ENCODE measurements around the gene BCR. TPM values are rescaled to one million over a fixed set of nuclear protein-coding genes. Genes with fewer than 3 reads are reported as not detected.
A peak's percentile ranks its signal among the peaks of the same experiment; 100 is the strongest.

BCR gene
- total RNA-seq, 2 experiments from 2014 or later = 62.3 to 63.3 TPM

DNA sequence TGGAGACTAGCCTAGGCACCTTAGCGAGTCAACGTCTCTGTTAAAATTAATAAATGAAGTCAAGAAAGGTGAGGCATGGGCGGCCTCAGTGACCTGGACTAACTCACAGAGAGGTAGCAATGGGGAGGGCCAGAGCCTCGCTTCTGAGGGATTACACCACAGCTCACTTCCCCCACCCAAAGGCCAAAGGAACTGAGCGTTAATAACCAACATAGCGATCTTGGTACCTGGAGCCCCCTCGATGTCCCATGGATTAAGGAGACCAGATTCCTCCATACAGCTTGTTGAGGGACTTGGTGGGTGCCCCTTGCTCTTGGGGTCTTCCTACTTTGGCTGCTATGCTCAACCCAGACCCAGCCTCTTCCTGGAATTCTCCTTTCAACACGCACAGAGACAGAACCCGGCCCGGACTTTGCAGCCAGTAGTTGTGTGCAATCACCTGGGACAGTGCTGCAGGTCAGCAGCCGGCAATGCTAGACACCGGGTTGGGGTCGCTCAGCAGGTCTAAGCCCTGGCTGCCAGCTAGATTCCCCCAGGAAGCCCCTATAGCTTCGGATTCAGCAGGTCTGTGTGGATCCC is 70.6 kb downstream of the BCR start:
- H3K27ac Mint-ChIP-seq = no peak overlapping the region

DNA sequence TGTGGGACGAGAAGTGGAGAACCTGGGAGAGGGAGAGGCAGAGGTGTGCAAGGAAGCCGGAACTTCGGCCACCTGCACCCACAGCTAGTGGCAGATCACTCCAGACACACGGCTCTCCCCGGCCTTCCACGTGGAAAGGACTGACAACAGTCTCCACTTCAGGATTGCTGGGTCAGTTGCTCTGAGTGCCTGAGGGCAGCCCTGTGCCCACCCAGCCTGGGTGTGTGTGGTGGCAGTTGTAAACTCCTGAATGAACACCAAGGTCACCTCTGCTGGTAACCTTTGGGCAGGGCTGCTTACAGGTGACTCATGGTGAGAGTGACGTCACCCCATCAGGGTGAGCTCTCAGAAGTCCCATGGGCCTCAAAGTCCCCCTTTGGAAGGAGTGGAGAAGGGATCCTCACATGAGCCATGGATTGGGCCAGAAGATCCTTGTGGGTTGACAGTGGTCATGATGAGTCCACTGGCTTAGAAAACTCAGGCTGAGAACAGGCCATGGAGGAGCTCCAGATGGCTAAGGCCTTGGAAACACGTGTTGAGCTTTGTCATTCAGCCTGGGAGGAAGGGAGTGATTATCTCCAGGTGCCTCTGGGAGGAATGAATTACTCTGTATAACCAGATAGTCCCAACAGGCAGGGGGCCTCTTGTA is 71.3 kb downstream of the BCR start:
- CTCF ChIA-PET = interaction anchor here (0.6 to 2.5 kb wide), 4 partner anchors 9 to 77 kb away, joined by 3 to 11 read pairs (median 5); partner anchors contain the start of gene BCR
- H3K9me3 Mint-ChIP-seq = no peaks in the 10 kb centered on the region

More for the DNA sequence above, 70.6 kb downstream of the BCR start:
- H3K4me3 Mint-ChIP-seq = no peak overlapping the region
- intact Hi-C loops (cut with micrococcal nuclease) = no loop called here
- DNase-seq = no peak
- H3K27me3 Mint-ChIP-seq (ENCODE audit: low read depth) = no peaks in the 10 kb centered on the region
- H3K9me3 Mint-ChIP-seq = no peaks in the 10 kb centered on the region
- peaks cover 6% of the 10 kb centered on the region for H3K36me3 Mint-ChIP-seq (ENCODE audit: low read depth)
- CTCF ChIA-PET = interaction anchor here (0.6 to 2.5 kb wide), 4 partner anchors 9 to 77 kb away, joined by 3 to 11 read pairs (median 5); partner anchors contain the start of gene BCR
- H3K4me1 Mint-ChIP-seq (ENCODE audit: low read depth) = peaks cover 64% of the 10 kb centered on the region

DNA sequence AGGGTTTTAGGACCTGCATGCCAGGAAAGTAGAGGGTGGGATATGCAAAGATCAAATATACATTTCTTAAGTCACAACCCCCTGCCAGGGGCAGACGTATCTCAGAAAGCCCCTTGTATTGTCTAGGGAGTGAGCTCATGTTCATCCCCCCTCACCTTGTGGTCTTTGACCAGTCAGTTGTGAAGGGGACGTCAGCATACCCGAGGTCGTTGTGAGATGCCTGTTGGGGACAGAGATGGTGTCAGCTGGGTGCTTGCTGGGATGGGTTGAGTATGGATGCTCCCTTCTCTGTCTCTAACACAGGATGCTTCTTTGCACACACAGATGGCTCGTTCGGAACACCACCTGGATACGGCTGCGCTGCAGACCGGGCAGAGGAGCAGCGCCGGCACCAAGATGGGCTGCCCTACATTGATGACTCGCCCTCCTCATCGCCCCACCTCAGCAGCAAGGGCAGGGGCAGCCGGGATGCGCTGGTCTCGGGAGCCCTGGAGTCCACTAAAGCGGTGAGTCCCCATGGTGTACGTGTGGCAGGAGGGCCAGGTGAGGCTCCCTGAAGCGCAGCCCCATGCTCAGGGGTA is 73.3 kb downstream of the BCR start:
- no peak overlapping the region for H3K27ac Mint-ChIP-seq
- no peak for DNase-seq
- CTCF ChIA-PET = interaction anchor here (2.3 kb wide), 1 partner anchor 11 kb away, joined by 7 read pairs; no protein-coding TSS in a partner anchor
- H3K4me1 Mint-ChIP-seq (ENCODE audit: low read depth) = peaks cover 43% of the 10 kb centered on the region
- H3K9me3 Mint-ChIP-seq = no peaks in the 10 kb centered on the region
- intact Hi-C loops (cut with micrococcal nuclease) = no loop called here
- no peak overlapping the region for H3K4me3 Mint-ChIP-seq
- H3K36me3 Mint-ChIP-seq (ENCODE audit: low read depth) = peaks cover 6% of the 10 kb centered on the region
- no peaks in the 10 kb centered on the region for H3K27me3 Mint-ChIP-seq (ENCODE audit: low read depth)

More for the DNA sequence above, 71.3 kb downstream of the BCR start:
- Mint-ChIP-seq H3K27me3 (ENCODE audit: low read depth) (no peaks in the 10 kb centered on the region), H3K4me1 (ENCODE audit: low read depth) (peaks cover 58% of the 10 kb centered on the region), H3K36me3 (ENCODE audit: low read depth) (peaks cover 6% of the 10 kb centered on the region), H3K4me3 (no peak overlapping the region), H3K27ac (peak overlapping the region; percentile 24)
- intact Hi-C loops (cut with micrococcal nuclease) = no loop called here
- peak; percentile 43 for DNase-seq

DNA sequence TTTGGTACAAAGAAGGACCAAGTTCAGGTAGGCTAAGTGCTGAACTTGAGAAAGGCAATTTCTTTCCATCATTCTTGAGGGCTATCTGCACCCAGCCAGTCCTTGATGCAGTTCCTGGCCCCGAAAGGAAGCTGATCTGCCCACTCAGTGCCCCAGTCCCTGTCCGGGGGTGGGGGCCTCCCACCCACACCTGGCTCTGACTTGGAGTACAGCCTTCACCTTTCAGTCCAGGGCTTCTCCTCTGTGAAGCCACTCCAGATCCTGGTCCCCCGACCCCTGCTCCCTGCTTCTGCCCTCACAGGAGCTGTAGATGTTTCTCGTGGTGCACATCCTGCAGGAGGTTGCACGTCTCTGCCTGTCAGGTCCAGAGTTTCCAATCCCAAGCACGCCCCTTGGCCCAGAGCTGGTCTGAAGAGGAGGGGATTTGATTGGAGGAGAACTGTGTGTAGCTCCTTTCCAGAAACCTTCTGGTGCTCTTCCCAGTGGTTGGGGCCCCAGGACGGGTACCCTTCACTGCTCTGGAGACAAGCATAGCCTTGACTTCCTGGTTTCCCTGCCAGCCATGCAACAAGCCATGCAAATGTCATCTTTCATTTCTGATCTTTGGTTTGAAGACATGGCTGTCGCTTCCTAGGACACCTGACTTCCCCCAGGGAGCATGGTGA is 75.3 kb downstream of the BCR start:
- no peaks in the 10 kb centered on the region for H3K9me3 Mint-ChIP-seq
- DNase-seq = no peak
- H3K4me3 Mint-ChIP-seq = no peak overlapping the region
- no peak overlapping the region for H3K27ac Mint-ChIP-seq
- CTCF ChIA-PET = interaction anchor here (0.6 to 1.9 kb wide), 5 partner anchors 12 to 81 kb away, joined by 3 to 4 read pairs (median 3); no protein-coding TSS in a partner anchor
- H3K36me3 Mint-ChIP-seq (ENCODE audit: low read depth) = peaks cover 9% of the 10 kb centered on the region
- H3K4me1 Mint-ChIP-seq (ENCODE audit: low read depth) = peaks cover 25% of the 10 kb centered on the region
- intact Hi-C loops (cut with micrococcal nuclease) = no loop called here
- no peaks in the 10 kb centered on the region for H3K27me3 Mint-ChIP-seq (ENCODE audit: low read depth)

DNA sequence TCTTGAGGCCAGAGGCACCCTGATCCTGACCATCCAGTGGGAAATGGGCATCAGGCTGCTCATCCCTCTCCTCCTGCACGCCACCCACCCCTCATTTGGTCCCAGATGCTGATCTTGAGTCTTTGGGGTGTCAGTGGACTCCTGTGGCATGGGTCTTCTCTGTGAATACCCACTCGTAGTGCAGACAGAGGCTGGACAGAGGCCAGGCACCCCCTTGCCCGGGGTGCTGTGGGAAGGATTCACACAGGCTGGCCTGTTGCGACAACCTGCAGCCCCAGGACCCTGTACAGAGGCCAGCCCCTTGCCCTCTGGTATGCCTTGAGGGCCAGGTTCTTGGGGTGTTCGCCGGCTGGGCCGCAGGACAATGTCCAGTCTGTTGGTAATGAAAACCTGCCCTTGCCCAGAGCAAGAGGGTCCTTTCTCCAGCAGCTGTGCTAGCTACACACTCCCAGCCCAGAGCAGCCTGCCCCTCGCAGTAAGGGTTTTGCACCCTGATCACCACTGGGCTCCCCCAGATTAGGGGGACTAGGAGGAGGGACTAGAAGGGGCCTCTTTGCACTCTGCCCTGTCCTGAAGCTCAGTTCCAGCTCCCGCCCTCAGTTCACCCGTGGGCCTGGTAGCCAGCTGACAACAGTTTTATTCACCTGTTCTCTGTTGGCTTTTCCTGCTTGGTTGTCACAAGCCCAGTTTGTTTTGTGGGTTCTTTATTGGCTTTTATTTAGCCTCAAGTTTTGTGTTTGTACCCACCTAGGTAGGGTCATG is 76.0 kb downstream of the BCR start:
- intact Hi-C loops (cut with micrococcal nuclease) = no loop called here
- no peaks in the 10 kb centered on the region for H3K27me3 Mint-ChIP-seq (ENCODE audit: low read depth)
- CTCF ChIA-PET = interaction anchor here (0.6 to 1.9 kb wide), 2 partner anchors 12 to 26 kb away, joined by 3 to 4 read pairs; no protein-coding TSS in a partner anchor
- H3K36me3 Mint-ChIP-seq (ENCODE audit: low read depth) = peaks cover 9% of the 10 kb centered on the region
- H3K9me3 Mint-ChIP-seq = no peaks in the 10 kb centered on the region
- no peak overlapping the region for H3K27ac Mint-ChIP-seq
- H3K4me3 Mint-ChIP-seq = no peak overlapping the region
- H3K4me1 Mint-ChIP-seq (ENCODE audit: low read depth) = peaks cover 18% of the 10 kb centered on the region
- DNase-seq = no peak

DNA sequence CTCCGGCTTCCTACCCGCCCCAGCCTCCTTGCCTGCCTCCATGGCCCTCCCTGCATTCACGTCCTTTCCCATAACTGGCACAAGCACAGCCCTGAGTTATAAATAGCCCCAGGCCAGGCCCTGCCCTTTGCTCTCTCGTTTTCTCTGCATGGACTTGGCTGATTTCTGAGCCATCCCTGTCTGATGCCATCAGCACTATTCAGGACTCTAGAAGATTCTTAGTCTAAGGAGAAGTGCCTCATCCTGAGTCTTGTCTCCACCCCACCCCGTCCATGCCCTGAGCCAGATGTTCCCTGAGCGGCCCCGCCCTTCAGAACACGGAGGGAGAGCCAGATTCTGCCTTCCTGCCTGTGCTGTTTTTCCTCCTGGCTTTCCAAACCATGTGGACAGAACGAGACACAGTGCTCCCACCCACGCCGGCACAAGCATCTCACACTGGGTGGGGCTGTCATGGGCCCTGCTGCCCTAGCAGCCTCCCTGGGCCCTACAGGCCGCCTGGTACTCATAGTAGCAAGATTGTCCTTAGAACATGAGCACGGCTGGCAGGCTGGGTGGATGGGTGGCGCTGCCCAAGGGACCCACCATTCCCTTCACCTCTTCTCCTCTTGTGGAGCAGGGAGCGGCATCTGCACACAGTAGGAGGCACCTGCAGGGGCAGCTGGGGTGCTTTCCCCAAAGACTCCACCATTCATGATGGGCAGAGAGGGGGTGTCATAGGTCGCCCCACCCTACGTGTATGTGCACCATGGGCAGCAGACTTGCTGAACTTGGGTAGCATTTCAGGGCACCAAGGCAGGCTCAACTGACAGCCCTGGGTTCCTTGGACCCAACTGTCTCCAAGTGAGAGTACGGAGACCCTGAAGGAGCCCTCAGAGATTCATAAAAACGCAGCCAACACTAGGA is 76.9 kb downstream of the BCR start:
- Mint-ChIP-seq H3K36me3 (ENCODE audit: low read depth) (peaks cover 9% of the 10 kb centered on the region), H3K9me3 (no peaks in the 10 kb centered on the region), H3K27me3 (ENCODE audit: low read depth) (no peaks in the 10 kb centered on the region), H3K4me3 (no peak overlapping the region), H3K4me1 (ENCODE audit: low read depth) (peaks cover 10% of the 10 kb centered on the region), H3K27ac (peak overlapping the region; percentile 27)
- intact Hi-C loops (cut with micrococcal nuclease) = no loop called here
- no peak for DNase-seq
- CTCF ChIA-PET = no interaction called here

DNA sequence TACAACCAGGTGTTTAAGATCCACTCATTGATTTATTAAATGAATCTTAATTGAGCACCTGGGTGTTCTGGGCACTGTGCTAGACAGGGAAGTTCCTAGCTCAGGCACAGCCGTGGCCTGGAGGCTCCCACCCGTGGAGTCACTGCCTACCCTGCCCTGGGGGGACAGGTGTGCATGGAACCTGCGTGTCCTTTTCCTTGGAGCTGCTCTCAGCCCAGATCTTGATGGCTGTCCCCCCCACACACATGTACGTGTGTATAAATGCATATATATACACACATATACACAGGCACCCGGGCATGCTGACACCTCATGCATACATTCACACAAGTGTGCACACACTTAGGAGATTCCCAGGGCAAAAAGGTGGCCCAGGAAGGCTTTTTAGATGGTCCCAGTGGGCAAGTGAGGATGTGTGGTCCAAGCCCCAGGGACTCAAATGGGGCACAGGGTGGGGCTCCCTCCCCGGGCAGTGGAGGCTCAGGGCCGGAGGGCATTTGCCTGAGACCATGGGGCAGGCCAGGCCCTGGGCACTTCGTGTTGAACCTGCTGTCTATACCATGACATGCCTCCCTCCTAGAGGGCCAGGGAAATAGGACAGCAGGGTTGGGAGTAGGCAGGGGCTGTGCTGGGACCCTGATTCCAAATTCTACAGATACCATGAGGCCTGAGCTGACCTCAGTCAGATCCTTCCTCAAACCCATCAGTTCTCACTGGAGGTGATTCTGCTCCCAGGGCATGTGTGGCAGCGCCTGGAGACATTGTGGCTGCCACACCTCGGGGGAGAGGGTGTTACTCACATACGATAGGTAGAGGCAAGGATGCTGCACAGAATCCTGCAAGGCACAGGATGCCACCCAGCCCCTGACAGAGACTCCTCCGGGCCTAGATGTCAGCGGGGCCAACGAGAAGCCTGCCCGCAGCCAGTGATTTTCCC is 77.8 kb downstream of the BCR start:
- no peak for DNase-seq

DNA sequence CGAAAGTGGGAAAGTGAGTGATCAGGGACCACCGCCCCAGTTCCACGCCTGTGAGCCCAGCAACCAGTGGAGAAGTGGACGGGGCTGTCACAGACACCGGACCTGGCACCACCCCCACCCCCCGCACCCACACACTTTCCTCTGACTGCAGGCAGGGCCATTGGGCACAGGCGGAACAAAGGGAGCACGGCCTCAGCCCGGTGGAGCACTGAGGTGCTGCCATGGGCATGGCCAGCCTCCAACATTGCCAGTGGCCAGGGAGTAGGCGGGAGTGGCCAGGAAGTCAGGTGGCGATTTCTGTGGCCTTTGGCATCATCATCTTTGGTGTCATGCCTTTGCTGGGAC is 78.5 kb downstream of the BCR start:
- H3K36me3 Mint-ChIP-seq (ENCODE audit: low read depth) = peaks cover 9% of the 10 kb centered on the region
- H3K4me1 Mint-ChIP-seq (ENCODE audit: low read depth) = peaks cover 13% of the 10 kb centered on the region

More for the DNA sequence above, 77.8 kb downstream of the BCR start:
- no peak overlapping the region for H3K27ac Mint-ChIP-seq
- H3K36me3 Mint-ChIP-seq (ENCODE audit: low read depth) = peaks cover 9% of the 10 kb centered on the region
- peaks cover 10% of the 10 kb centered on the region for H3K4me1 Mint-ChIP-seq (ENCODE audit: low read depth)
- no peaks in the 10 kb centered on the region for H3K27me3 Mint-ChIP-seq (ENCODE audit: low read depth)
- no peaks in the 10 kb centered on the region for H3K9me3 Mint-ChIP-seq
- intact Hi-C loops (cut with micrococcal nuclease) = no loop called here
- H3K4me3 Mint-ChIP-seq = no peak overlapping the region
- CTCF ChIA-PET = no interaction called here

DNA sequence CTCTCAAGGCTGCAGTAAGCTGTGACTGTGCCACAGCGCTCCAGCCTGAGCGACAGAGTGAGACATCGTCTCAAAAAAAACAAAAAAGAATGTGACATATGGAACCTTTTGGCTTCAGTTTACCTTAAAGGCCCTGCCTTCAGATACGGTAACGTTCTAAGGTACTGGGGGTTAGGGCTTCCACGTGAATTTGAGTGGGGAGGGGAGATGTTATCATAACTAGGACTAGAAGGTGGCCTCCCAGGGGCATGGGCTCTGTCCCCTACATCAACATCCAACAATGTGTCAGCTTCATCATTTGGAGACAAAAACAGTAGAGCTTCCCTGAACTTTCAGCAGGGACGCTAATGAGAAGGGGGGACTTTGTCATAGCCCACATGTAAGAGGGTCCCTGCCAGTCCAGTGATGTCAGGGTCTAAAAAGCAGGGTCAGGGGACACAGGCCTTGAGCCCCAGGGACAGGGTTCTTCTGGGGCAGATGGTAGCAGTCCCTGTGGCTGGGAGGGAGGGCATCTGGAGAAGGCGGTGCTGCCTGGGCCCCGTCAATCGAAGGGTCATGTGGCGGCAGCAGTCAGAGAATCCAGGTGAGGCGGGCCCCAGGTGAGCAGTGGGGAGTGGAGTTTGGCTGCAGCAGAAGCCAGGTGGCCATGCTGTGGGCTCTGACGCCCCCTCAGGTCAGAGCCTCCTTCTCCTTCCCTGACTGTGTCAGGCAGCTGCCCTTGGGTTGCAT is 79.8 kb downstream of the BCR start:
- no peak for DNase-seq
- Mint-ChIP-seq H3K4me3 (no peak overlapping the region), H3K9me3 (no peaks in the 10 kb centered on the region), H3K27ac (no peak overlapping the region), H3K27me3 (ENCODE audit: low read depth) (no peaks in the 10 kb centered on the region), H3K4me1 (ENCODE audit: low read depth) (peaks cover 8% of the 10 kb centered on the region), H3K36me3 (ENCODE audit: low read depth) (peaks cover 3% of the 10 kb centered on the region)
- CTCF ChIA-PET = interaction anchor here (0.7 to 1.2 kb wide), 2 partner anchors 31 to 83 kb away, joined by 3 to 5 read pairs; no protein-coding TSS in a partner anchor
- intact Hi-C loops (cut with micrococcal nuclease) = no loop called here

More for the DNA sequence above, 78.5 kb downstream of the BCR start:
- Mint-ChIP-seq H3K4me3 (no peak overlapping the region), H3K9me3 (no peaks in the 10 kb centered on the region), H3K27me3 (ENCODE audit: low read depth) (no peaks in the 10 kb centered on the region), H3K27ac (no peak overlapping the region)
- CTCF ChIA-PET = no interaction called here
- no peak for DNase-seq
- intact Hi-C loops (cut with micrococcal nuclease) = no loop called here
